Right lobe of liver (tissue), 6 donors: Measurements from ENCODE around the gene OR52E8. TPM values are rescaled to one million over a fixed set of nuclear protein-coding genes. Genes with fewer than 3 reads are reported as not detected.

Source experiments
- ATAC-seq, 4 donors: fragments of 200-7000 bp; cut with Tn5 transposase; one replicate each; pipeline ENCODE4 v1.9.1; 2020; ENCODE audit warnings: mild to moderate bottlenecking in 4 of 4, moderate library complexity in 4 of 4
- DNase-seq, 3 donors: peaks; one replicate each; pipeline ENCODE4 v3.0.0-alpha.2; 2020
- H3K27ac ChIP-seq, 3 donors: fragments of 200-600 bp; one replicate each; pipeline ENCODE4 v1.8.0; 2022
- H3K27me3 ChIP-seq, 2 donors: fragments of 200-600 bp; one replicate each; pipeline ENCODE4 v1.8.0; 2022
- H3K36me3 ChIP-seq, 4 donors: fragments of 200-600 bp; sonication (generic) in 1 of 4; one replicate each; pipeline versions ENCODE4 v1.5.1 to v1.8.0; 2017 to 2022; ENCODE audit warnings: control low read depth in 1 of 4
- H3K4me1 ChIP-seq, 4 donors: fragments of 200-600 bp; sonication (generic) in 1 of 4; one replicate each; pipeline versions ENCODE4 v1.5.1 to v1.8.0; 2017 to 2022; ENCODE audit warnings: control low read depth in 1 of 4
- H3K4me3 ChIP-seq, 3 donors: fragments of 200-600 bp; one replicate each; pipeline ENCODE4 v1.8.0; 2022
- H3K9me3 ChIP-seq, 4 donors: fragments of 200-600 bp; sonication (generic) in 1 of 4; one replicate each; pipeline versions ENCODE4 v1.5.1 to v1.8.0; 2017 to 2022; ENCODE audit warnings: control low read depth in 1 of 4
- CTCF ChIP-seq, 4 donors: fragments of 200-600 bp in 3 of 4; fragments of 450-650 bp in 1 of 4; IDR thresholded peaks; one replicate each; pipeline versions ENCODE4 v1.5.1 to v1.8.0; 2016 to 2022; ENCODE audit warnings: antibody characterized with exemption in 4 of 4, mild to moderate bottlenecking in 2 of 4
- POLR2A ChIP-seq: fragments of 450-650 bp; IDR thresholded peaks from one replicate; pipeline ENCODE4 v1.6.1; 2017; ENCODE audit warnings: antibody characterized with exemption, mild to moderate bottlenecking
- WGBS: methylation state at CpG from one replicate; pipeline ENCODE4 v1.1.6; 2018; ENCODE audit warnings: low coverage, low lambda C conversion rate; ENCODE audit not compliant: insufficient coverage; ENCODE audit errors: missing lambda C conversion rate; 5-methylcytosine and 5-hydroxymethylcytosine counted together
- intact Hi-C, 2 donors: fragments of 100-400 bp; cut with DNase I; formaldehyde crosslinking; loops; one replicate each; pipeline versions ENCODE4 v1.11.2 to v1.14.1; 2022
- total RNA-seq, 6 experiments: library from RNA; depleted of rRNA in 2 of 6; stranded (reverse); fragments of >200 nt in 2 of 6; fragmentation: NEBNext Ultra II Directional in 3 of 6; extraction: Animal tissue kit (Norgen Biotek cat#: 25700) in 3 of 6; gene quantifications; one replicate each; pipeline versions ENCODE4 v1.1.0 to v1.2.4, GENCODE V29; 2016 to 2023
- donor health status: DM: no; HTN: yes; CAD: no.
- donor health status: DM: no; HTN: no; CAD: no.
- donor health status: DM: no; HTN: no; CAD: no.
- donor health status: DM: no; HTN: yes; CAD: no.
- donor health status: DM: no; HTN: yes; CAD: no.

Gene OR52E8
- total RNA-seq, 6 experiments from 2014 or later, result not detected

- Histone ChIP-seq H3K9me3 (no peaks in the 10 kb centered on the region), H3K4me1 (no peaks in the 10 kb centered on the region), H3K27me3 (peaks cover 0 to 5% of the 10 kb centered on the region in 2 donors), H3K27ac (no peak overlapping the region), H3K4me3 (no peak overlapping the region), H3K36me3 (no peaks in the 10 kb centered on the region)
- DNase-seq (no peak), ATAC-seq (peak in 2 of 4 donors; percentile 35 to 44)
- TF ChIP-seq CTCF (IDR thresholded peaks at IDR 0.05) (no peak), POLR2A (no peak)
- intact Hi-C loops, result no loop called here
- 49% methylated on average over 4 of the region's 4 CpGs for WGBS
Observed at GRCh38 chr11:5815534-5815933, 42.0 kb downstream of the OR52E8 start.

GRCh38 chr11:5809905-5810795, 47.3 kb downstream of the OR52E8 start:
- DNase-seq (no peak), ATAC-seq (no peak)
- Histone ChIP-seq H3K36me3 (no peaks in the 10 kb centered on the region), H3K27ac (no peak overlapping the region), H3K4me1 (peaks cover 0 to 4% (median 0%) of the 10 kb centered on the region in 4 donors), H3K9me3 (no peaks in the 10 kb centered on the region), H3K27me3 (peaks cover 0 to 5% of the 10 kb centered on the region in 2 donors), H3K4me3 (no peak overlapping the region)
- TF ChIP-seq CTCF (IDR thresholded peaks at IDR 0.05) (no peak), POLR2A (no peak)
- 67% methylated on average over 6 of the region's 6 CpGs for WGBS
- intact Hi-C loops, result no loop called here

- WGBS, result 32% methylated on average over 5 of the region's 5 CpGs
Observed at GRCh38 chr11:5809122-5809519, 48.4 kb downstream of the OR52E8 start.

GRCh38 chr11:5808500-5809121, 48.9 kb downstream of the OR52E8 start, which contains the start of gene OR52N2:
Gene OR52N2 (plus strand): TSS chr11:5808924. CDS start chr11:5820336, 11,412 bp downstream.
- intact Hi-C loops, result no loop called here
- 3% methylated on average over 20 of the region's 24 CpGs for WGBS
- TF ChIP-seq CTCF (IDR thresholded peaks at IDR 0.05) (peak; percentile 76 to 86 (median 81)), POLR2A (no peak)
- peaks cover 0 to 5% of the 10 kb centered on the region in 2 donors for H3K27me3 ChIP-seq
- DNase-seq, result peak in 2 of 3 donors; percentile 58 to 78
- H3K27ac ChIP-seq, result no peak within 1 kb of the TSS
- no peaks in the 10 kb centered on the region for H3K9me3 ChIP-seq
- peak within 1 kb of the TSS; percentile 25 to 45 (median 29) for H3K4me3 ChIP-seq
- ATAC-seq, result peak; percentile 98 to 100 (median 99)
- peaks cover 0 to 4% (median 0%) of the 10 kb centered on the region in 4 donors for H3K4me1 ChIP-seq
- H3K36me3 ChIP-seq, result no peaks in the 10 kb centered on the region

More at GRCh38 chr11:5809122-5809519, 48.4 kb downstream of the OR52E8 start:
- Histone ChIP-seq H3K27ac (no peak overlapping the region), H3K4me1 (peaks cover 0 to 4% (median 0%) of the 10 kb centered on the region in 4 donors), H3K9me3 (no peaks in the 10 kb centered on the region), H3K27me3 (peaks cover 0 to 5% of the 10 kb centered on the region in 2 donors), H3K36me3 (no peaks in the 10 kb centered on the region), H3K4me3 (peak overlapping the region; percentile 25 to 45 (median 29))
- DNase-seq (no peak), ATAC-seq (peak in 3 of 4 donors; percentile 12 to 51 (median 45))
- TF ChIP-seq CTCF (IDR thresholded peaks at IDR 0.05), result no peak
- no peak for TF ChIP-seq POLR2A
- intact Hi-C loops, result no loop called here
